Kidney (tissue), 22 donors: ENCODE results near the gene CD109. TPM values are rescaled to one million over a fixed set of nuclear protein-coding genes. Genes with fewer than 3 reads are reported as not detected.

ENCODE experiments used
- DNase-seq, 5 donors: peaks; one replicate each; pipeline ENCODE4 v3.0.0-alpha.2; 2013 to 2020
- FAIRE-seq: peaks from 2 replicates; lab custom pipeline; 2012; peaks lifted over from hg19 to GRCh38; lab: Jason Lieb, UNC
- H3K27ac ChIP-seq, 2 donors: one replicate each; pipeline ENCODE4 v1.7.0; 2013; ENCODE audit warnings: low read depth in 2 of 2, low read length in 2 of 2, inconsistent platforms in 1 of 2
- H3K27me3 ChIP-seq: one replicate; pipeline ENCODE4 v1.7.1; 2013; ENCODE audit warnings: low read length, inconsistent platforms; ENCODE audit not compliant: control insufficient read depth, insufficient read depth
- H3K36me3 ChIP-seq, 3 donors: one replicate each; pipeline versions ENCODE4 v1.7.0 to v1.7.1; 2013; ENCODE audit warnings: low read length in 3 of 3, control low read depth in 1 of 3, inconsistent platforms in 1 of 3; ENCODE audit not compliant: insufficient read depth in 3 of 3, control insufficient read depth in 2 of 3
- H3K4me1 ChIP-seq, 3 donors: one replicate each; pipeline versions ENCODE4 v1.7.0 to v1.7.1; 2013; ENCODE audit warnings: low read length in 3 of 3, inconsistent platforms in 1 of 3, low read depth in 1 of 3; ENCODE audit not compliant: control insufficient read depth in 2 of 3, insufficient read depth in 2 of 3
- H3K4me3 ChIP-seq, 3 donors: one replicate each; pipeline versions ENCODE4 v1.7.0 to v1.8.1; 2013; ENCODE audit warnings: low read length in 3 of 3, control low read depth in 1 of 3, inconsistent platforms in 1 of 3
- H3K9ac ChIP-seq, 3 donors: one replicate each; pipeline versions ENCODE4 v1.7.0 to v1.7.1; 2013; ENCODE audit warnings: low read length in 3 of 3, control low read depth in 1 of 3, inconsistent platforms in 1 of 3
- H3K9me3 ChIP-seq, 3 donors: one replicate each; pipeline versions ENCODE4 v1.7.0 to v1.7.1; 2013; ENCODE audit warnings: low read length in 3 of 3, control low read depth in 1 of 3, inconsistent platforms in 1 of 3; ENCODE audit not compliant: control insufficient read depth in 2 of 3, insufficient read depth in 1 of 3
- CTCF ChIP-seq: IDR thresholded peaks from 3 replicates; pipeline ENCODE4 v1.5.1; 2012; ENCODE audit warnings: mild to moderate bottlenecking, moderate library complexity, borderline replicate concordance; ENCODE audit not compliant: insufficient read depth; ENCODE audit errors: extremely low read depth
- intact Hi-C: fragments of 100-400 bp; cut with DNase I; formaldehyde crosslinking; loops from one replicate; pipeline ENCODE4 v1.11.1; 2022
- long read RNA-seq, 10 donors: library from polyadenylated mRNA in 1 of 10; unstranded in 1 of 10; transcript quantifications; one replicate each; pipeline ENCODE4 v2.0.0 and lab custom pipeline, GENCODE V29; 2021 to 2026
- polyA plus RNA-seq: library from polyadenylated mRNA; stranded (reverse); fragments of 350-450 nt; fragmentation: Illumina TruSeq; extraction: RNeasy Lipid Tissue Mini Kit (QIAGEN cat#74804); gene quantifications from one replicate; pipeline ENCODE4 v1.2.3, GENCODE V29; 2014; ENCODE audit warnings: low read depth, low replicate concordance; ENCODE audit not compliant: insufficient read depth
- total RNA-seq: library from RNA; stranded (reverse); fragmentation: NEBNext Ultra II Directional; extraction: Animal tissue kit (Norgen Biotek cat#: 25700); gene quantifications from one replicate; pipeline ENCODE4 v1.2.1, GENCODE V29; 2021
- donor health status: control.
- donor health status: control.
- donor health status: control.
- donor health status: control.
- donor health status: control.
- donor health status: DM: yes; HTN: yes; CAD: no.
- donor health status: Normal renal cell carcinoma (clear cell type).

The CD109 gene
- total RNA-seq, result 19.0 TPM
- 3.7 TPM for polyA plus RNA-seq
- long read RNA-seq, donor 1, result 0 reads
- long read RNA-seq, donor 2, result 0 reads
- long read RNA-seq, donor 3, result 0 reads
- long read RNA-seq, donor 4, result 0 reads
- long read RNA-seq, donor 5, result 0 reads
- long read RNA-seq, donor 6, full-length matches to known transcripts, result 1 of 1 reads
- long read RNA-seq, donor 6, partial matches to known transcripts, result 0 of 1 reads
- long read RNA-seq, donor 6, other reads (novel, unspliced or antisense), result 0 of 1 reads
- long read RNA-seq, donor 7, full-length matches to known transcripts, result 1 of 5 reads
- long read RNA-seq, donor 7, partial matches to known transcripts, result 1 of 5 reads
- long read RNA-seq, donor 7, other reads (novel, unspliced or antisense), result 3 of 5 reads
- long read RNA-seq, donor 8, result 0 reads
- long read RNA-seq, donor 9, full-length matches to known transcripts, result 1 of 1 reads
- long read RNA-seq, donor 9, partial matches to known transcripts, result 0 of 1 reads
- long read RNA-seq, donor 9, other reads (novel, unspliced or antisense), result 0 of 1 reads
- long read RNA-seq, donor 10, full-length matches to known transcripts, result 1 of 1 reads
- long read RNA-seq, donor 10, partial matches to known transcripts, result 0 of 1 reads
- long read RNA-seq, donor 10, other reads (novel, unspliced or antisense), result 0 of 1 reads

- no peaks in the 10 kb centered on the region for H3K9me3 ChIP-seq
- H3K27me3 ChIP-seq, result no peaks in the 10 kb centered on the region
- peak; percentile 60 to 78 (median 71) for DNase-seq
- no peak for FAIRE-seq
- no peak for TF ChIP-seq CTCF
- intact Hi-C loops, result no loop called here
- H3K27ac ChIP-seq, result peak within 1 kb of the TSS in 1 of 2 donors; percentile 23
- H3K4me1 ChIP-seq, result no peaks in the 10 kb centered on the region
- no peaks in the 10 kb centered on the region for H3K36me3 ChIP-seq
- peak within 1 kb of the TSS; percentile 64 to 71 (median 64) for H3K4me3 ChIP-seq
- peak within 1 kb of the TSS; percentile 6 to 60 (median 51) for H3K9ac ChIP-seq
These were observed at the start of gene CD109 for GRCh38 chr6:73695619-73696421. TSS of gene CD109 (plus strand) at chr6:73696203. CDS start at chr6:73696216, 13 bp downstream.

GRCh38 chr6:73648166-73648565 is 47.8 kb upstream of the CD109 start:
- Histone ChIP-seq H3K4me3 (no peak overlapping the region), H3K27ac (no peak overlapping the region), H3K27me3 (no peaks in the 10 kb centered on the region), H3K36me3 (no peaks in the 10 kb centered on the region), H3K9ac (no peak overlapping the region), H3K4me1 (peaks cover 0 to 3% (median 0%) of the 10 kb centered on the region in 3 donors), H3K9me3 (no peaks in the 10 kb centered on the region)
- no peak for TF ChIP-seq CTCF
- no peak for DNase-seq
- intact Hi-C loops, result no loop called here
- FAIRE-seq, result no peak

- Histone ChIP-seq H3K4me3 (no peak overlapping the region), H3K36me3 (no peaks in the 10 kb centered on the region), H3K27me3 (no peaks in the 10 kb centered on the region), H3K9me3 (no peaks in the 10 kb centered on the region), H3K27ac (no peak overlapping the region), H3K4me1 (peaks cover 0 to 3% (median 0%) of the 10 kb centered on the region in 3 donors), H3K9ac (no peak overlapping the region)
- no peak for DNase-seq
- no peak for TF ChIP-seq CTCF
- intact Hi-C loops, result no loop called here
- no peak for FAIRE-seq
These were observed 46.2 kb upstream of the CD109 start for GRCh38 chr6:73649783-73650182.
